ENCODE data around the gene IFT43. TPM values are rescaled to one million over a fixed set of nuclear protein-coding genes. Genes with fewer than 3 reads are reported as not detected.
A peak's percentile ranks its signal among the peaks of the same experiment; 100 is the strongest.

IFT43 gene
- total RNA-seq, 1 experiment from 2014 or later = 98.8 TPM

DNA sequence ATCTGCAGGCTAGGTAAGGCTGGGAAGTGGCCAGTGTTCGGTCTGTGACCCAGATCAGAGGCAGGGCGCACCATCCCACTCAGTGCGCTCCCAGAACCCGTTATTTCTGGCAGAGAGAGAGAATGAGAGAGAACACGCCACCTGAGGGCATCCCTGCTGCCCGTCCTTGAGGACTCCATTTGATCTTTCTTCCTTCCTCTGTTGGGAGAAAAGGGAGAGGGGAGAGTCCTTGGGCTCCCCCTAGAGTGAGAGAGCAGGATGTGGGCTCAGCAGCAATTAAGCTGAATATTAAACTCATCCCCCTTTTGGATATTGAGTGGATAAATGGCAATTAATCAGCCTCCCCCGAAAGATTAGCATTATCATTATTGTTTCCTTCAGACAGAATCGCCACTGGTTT lies 70.6 kb downstream of the IFT43 start:
- POLR2A ChIA-PET (ENCODE audit: unreplicated experiment) = no interaction called here
- H3F3A ChIP-seq (ENCODE audit: insufficient read depth, low read depth) = no peaks in the 10 kb centered on the region
- no peaks in the 10 kb centered on the region for H3K27me3 ChIP-seq (ENCODE audit: insufficient read depth, low read depth)
- TF ChIP-seq EZH2 (IDR thresholded peaks at IDR 0.05; ENCODE audit: low read depth) = no peak
- peak; percentile 64 for TF ChIP-seq CTCF (conservative IDR thresholded peaks at IDR 0.05)
- H3K4me1 ChIP-seq (replicated peaks; ENCODE audit: insufficient read depth) = no peaks in the 10 kb centered on the region
- DNase-seq = no peak
- CTCF ChIA-PET = interaction anchor here (0.6 kb wide), 2 partner anchors 143 to 479 kb away, joined by 3 to 5 read pairs; no protein-coding TSS in a partner anchor
- no peak overlapping the region for H3K4me3 ChIP-seq
- no peaks in the 10 kb centered on the region for H3K79me2 ChIP-seq (ENCODE audit: low read depth)
- H3K9me2 ChIP-seq (ENCODE audit: insufficient read depth) = no peaks in the 10 kb centered on the region
- no peaks in the 10 kb centered on the region for H3K9me3 ChIP-seq (ENCODE audit: insufficient read depth, low read depth)
- no peak overlapping the region for H2AFZ ChIP-seq
- BruUV-seq (replicated peaks) = no TSS peak
- no peak overlapping the region for H3K4me2 ChIP-seq
- H4K20me1 ChIP-seq (ENCODE audit: insufficient read depth) = peaks cover 36% of the 10 kb centered on the region
- H3K27ac ChIP-seq = no peak overlapping the region
- no peaks in the 10 kb centered on the region for H3K36me3 ChIP-seq (ENCODE audit: low read depth)
- intact Hi-C loops (cut with micrococcal nuclease; ENCODE audit: unreplicated experiment) = loop anchor here (5.0 to 10.0 kb wide), 2 partner anchors 479 to 819 kb away; partner anchors contain the start of gene FLVCR2

GRCh38 chr14:76057914-76058313 lies 72.4 kb downstream of the IFT43 start:
- ChIA-PET POLR2A (ENCODE audit: unreplicated experiment) (no interaction called here), CTCF (no interaction called here)
- TF ChIP-seq CTCF (conservative IDR thresholded peaks at IDR 0.05) (no peak), EZH2 (IDR thresholded peaks at IDR 0.05; ENCODE audit: low read depth) (no peak)
- Histone ChIP-seq H3K27ac (no peak overlapping the region), H2AFZ (no peak overlapping the region), H4K20me1 (ENCODE audit: insufficient read depth) (peaks cover 23% of the 10 kb centered on the region; the same call in 1 of the 2 replicates), H3K9me2 (ENCODE audit: insufficient read depth) (no peaks in the 10 kb centered on the region), H3K4me2 (no peak overlapping the region), H3K9me3 (ENCODE audit: insufficient read depth, low read depth) (no peaks in the 10 kb centered on the region), H3K36me3 (ENCODE audit: low read depth) (no peaks in the 10 kb centered on the region), H3K79me2 (ENCODE audit: low read depth) (no peaks in the 10 kb centered on the region), H3K27me3 (ENCODE audit: insufficient read depth, low read depth) (no peaks in the 10 kb centered on the region), H3F3A (ENCODE audit: insufficient read depth, low read depth) (no peaks in the 10 kb centered on the region), H3K4me1 (replicated peaks; ENCODE audit: insufficient read depth) (no peaks in the 10 kb centered on the region), H3K4me3 (no peak overlapping the region)
- no peak for DNase-seq
- BruUV-seq (replicated peaks) = no TSS peak
- intact Hi-C loops (cut with micrococcal nuclease; ENCODE audit: unreplicated experiment) = loop anchor here (5.0 to 10.0 kb wide), 2 partner anchors 481 to 817 kb away; partner anchors contain the start of gene FLVCR2

DNA sequence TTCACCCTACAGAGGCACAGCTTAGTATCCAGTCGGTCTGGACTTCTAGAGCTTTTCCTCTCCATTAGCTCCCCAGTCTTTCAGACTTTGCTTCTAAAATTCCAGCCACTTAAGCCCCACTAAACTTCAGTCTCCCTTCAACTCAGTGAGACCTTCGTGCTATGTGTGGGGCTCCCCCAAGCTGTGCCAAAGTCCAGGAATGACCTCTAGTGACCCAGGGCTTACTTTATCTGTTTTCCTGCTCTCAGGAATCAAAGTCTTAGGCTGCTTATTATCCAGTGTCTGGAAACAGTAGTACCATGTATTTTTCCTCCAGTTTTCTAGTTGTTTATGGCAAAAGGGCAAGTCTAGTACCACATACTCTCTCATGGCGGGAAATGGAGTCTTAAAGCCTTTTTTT lies 77.8 kb downstream of the IFT43 start:
- CTCF ChIA-PET = interaction anchor here (0.7 kb wide), 1 partner anchor 31 kb away, joined by 3 read pairs; no protein-coding TSS in a partner anchor

More for the DNA sequence above, 77.8 kb downstream of the IFT43 start:
- H3K4me2 ChIP-seq = no peak overlapping the region
- H3F3A ChIP-seq (ENCODE audit: insufficient read depth, low read depth) = no peaks in the 10 kb centered on the region
- H2AFZ ChIP-seq = no peak overlapping the region
- DNase-seq = no peak
- intact Hi-C loops (cut with micrococcal nuclease; ENCODE audit: unreplicated experiment) = no loop called here
- H3K9me2 ChIP-seq (ENCODE audit: insufficient read depth) = no peaks in the 10 kb centered on the region
- no peak for TF ChIP-seq EZH2 (IDR thresholded peaks at IDR 0.05; ENCODE audit: low read depth)
- TF ChIP-seq CTCF (conservative IDR thresholded peaks at IDR 0.05) = no peak
- POLR2A ChIA-PET (ENCODE audit: unreplicated experiment) = no interaction called here
- H4K20me1 ChIP-seq (ENCODE audit: insufficient read depth) = no peaks in the 10 kb centered on the region
- H3K9me3 ChIP-seq (ENCODE audit: insufficient read depth, low read depth) = peaks cover 3% of the 10 kb centered on the region
- H3K27ac ChIP-seq = no peak overlapping the region
- H3K79me2 ChIP-seq (ENCODE audit: low read depth) = no peaks in the 10 kb centered on the region
- H3K4me1 ChIP-seq (replicated peaks; ENCODE audit: insufficient read depth) = no peaks in the 10 kb centered on the region
- 0 out of 2 replicates have a peak, but pooled peaks cover 3% of the 10 kb centered on the region for H3K36me3 ChIP-seq (ENCODE audit: low read depth)
- no peaks in the 10 kb centered on the region for H3K27me3 ChIP-seq (ENCODE audit: insufficient read depth, low read depth)
- no peak overlapping the region for H3K4me3 ChIP-seq
- no TSS peak for BruUV-seq (replicated peaks)

Measured in PC-9 (cell line).